ENCODE results near the gene SLC28A1.

SLC28A1 gene

DNA sequence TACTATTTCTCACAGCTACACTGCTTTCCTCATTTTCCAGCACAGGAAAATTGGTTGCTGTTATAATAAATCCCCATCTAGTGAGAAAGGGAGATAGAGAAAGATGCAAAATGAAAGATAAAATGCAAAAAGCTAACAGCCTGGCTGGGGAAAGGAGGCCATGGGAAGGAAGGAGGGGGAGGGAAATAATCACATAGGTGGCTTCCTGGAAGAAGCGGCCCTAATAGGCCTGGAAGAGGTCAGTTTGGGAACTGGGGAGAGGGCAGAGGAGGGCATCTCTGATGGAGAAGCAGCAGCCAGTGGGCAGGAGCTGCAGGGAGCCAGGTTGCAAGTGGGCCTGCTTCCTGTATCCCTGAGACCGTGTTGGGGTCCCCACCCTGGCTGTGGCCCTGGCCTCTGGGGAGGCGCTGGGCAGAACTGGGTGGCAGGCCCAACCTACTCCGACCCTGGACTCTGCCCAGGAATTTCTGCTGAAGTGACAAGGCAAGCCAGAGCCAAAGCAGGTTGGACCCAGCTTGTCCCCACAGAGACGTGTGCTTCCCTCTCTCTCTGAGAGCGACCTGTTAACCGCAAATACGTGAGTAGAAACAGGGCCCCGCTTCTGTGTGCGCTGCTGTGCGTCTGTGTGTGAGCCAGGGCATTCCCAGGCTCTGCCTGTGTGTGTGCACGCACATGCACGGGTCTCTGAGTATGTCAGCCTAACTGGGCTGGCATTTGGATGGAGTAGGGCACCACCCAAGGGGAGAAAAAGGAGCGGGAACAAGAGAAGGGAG is 1.9 kb downstream of the SLC28A1 start:
- no peak for DNase-seq

DNA sequence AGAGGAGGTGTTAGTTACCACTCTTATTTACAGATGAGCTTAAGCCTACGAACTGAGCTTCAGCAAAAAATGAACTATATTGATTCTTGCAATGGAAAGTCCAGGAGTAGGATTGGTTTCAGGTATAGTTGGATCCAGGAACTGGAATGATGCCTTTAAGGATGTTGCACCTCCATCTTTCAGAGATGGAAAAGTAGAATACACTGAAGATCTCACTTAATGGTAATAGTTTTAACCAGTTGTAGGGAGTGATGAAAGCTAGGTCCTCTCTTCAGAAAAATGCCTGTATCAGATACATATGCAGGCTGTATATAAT is 2.5 kb downstream of the SLC28A1 start:
- no peak for DNase-seq

DNA sequence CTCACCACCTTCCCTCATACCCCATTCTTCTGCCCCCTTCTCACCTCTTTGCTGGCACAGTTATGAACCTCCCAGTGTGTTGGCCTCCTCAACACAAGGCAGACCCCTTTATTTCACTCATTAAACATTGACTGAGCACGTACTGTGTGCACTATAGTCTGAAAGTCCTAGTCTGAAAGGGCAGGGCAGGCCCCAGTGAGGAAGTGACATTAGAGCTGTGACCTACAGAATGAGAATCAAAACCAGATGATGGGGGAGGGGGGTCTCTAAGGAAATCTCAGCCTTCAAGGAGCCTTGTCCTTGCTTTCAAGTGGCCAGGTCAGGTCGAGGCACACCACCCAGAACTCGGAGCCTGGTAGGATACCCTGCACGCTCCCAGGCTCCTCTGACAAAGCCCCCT is 3.5 kb downstream of the SLC28A1 start:
- DNase-seq: no peak

DNA sequence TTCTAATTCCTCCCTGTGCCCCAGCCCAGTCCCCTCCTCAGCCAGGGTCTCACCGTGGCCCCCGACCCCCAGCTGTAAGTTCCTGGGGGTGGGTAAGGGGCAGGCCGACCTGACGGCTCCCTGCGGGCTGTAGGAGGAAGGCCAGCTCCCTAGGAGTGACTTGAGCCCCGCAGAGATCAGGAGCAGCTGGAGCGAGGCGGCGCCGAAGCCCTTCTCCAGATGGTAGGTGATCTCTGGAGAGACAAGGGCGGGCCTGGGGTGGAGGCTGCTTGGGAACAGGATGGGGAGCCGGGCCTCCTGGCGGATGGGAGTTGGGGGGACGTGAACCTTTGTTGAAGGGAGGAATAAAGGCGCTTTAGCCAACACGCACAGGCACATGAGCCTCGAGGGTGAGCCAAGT is 4.2 kb downstream of the SLC28A1 start:
- no peak for DNase-seq

DNA sequence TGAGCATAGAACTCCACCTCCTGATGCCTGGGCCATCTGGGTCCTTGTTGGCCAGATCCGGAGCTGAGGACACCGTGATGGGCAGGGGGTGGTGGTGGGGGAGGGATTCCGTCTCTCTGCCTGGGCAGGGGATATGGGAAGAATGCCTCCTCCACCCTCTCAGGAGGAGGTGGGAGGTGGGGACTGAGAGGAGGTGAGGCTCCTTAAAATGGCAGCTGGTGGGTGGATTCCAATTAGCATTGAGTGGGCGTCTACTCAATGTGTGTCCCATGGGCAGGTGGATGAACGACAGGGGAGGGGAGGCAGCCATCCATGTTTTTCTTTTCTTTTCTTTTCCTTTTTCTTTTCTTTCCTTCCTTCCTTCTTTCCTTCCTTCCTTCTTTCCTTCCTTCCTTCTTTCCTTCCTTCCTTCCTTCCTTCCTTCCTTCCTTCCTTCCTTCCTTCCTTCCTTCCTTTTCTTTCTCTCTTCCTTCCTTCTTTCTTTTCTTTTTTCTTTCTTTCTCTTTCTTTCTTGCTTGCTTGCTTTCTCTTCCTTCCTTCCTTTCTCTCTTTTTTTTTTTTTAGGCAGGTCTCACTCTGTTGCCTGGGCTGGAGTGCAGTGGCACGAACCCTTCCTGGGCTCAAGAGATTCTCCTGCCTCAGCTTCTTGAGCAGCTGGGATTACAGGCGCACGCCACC is 5.0 kb downstream of the SLC28A1 start:
- no peak for DNase-seq

DNA sequence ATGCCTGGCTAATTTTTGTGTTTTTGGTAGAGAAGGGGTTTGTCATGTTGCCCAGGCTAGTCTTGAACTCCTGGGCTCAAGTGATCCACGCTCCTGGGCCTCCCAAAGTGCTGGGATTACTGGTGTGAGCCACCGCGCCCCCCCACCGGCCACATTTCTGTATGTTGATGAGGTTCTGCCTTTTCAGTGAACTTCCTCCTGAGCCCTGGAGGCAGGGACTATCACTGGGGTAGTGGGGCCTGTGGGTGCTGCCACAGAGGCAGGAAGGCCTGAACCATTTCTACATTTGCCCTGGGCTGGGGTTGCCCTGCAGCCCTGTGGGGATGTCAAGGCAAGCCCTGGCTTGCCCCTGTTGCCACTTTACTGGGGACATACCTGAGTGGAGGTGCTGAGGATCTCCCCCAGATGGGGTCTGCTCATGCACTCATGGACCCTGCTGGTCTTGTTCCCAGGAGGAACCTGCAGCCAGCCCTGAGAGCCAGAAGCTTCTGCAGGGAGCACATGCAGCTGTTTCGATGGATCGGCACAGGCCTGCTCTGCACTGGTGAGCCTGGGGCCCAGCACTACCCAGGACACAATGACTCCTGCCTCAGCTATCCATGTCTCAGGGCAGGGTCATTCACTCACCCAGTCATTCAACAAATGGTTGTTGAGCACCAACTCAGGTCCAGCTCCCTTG is 5.7 kb downstream of the SLC28A1 start:
- DNase-seq: no peak

DNA sequence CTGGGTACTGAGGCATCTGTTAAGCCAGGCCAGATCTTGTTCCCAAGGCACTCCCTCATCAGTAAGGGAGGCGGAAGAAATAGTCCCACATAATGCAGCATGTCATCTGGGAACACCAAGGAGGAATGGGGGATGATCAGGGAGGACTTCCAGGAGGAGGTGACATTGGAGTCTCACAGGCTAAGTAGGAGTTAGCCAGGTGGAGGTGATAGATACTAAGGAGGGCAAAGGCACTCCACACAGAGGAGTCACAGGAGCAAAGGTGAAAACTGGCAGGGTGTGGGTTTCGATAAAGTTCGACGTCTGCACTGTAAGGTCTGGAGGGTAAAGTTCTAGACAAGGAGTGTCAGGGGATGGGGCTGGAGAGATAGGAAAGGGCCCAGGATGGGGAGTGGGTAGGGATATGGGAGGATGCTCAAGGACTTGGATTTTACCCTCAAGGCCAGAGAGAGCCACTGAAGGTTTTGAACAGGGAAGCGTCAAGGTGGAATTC is 6.3 kb downstream of the SLC28A1 start:
- DNase-seq: no peak

DNA sequence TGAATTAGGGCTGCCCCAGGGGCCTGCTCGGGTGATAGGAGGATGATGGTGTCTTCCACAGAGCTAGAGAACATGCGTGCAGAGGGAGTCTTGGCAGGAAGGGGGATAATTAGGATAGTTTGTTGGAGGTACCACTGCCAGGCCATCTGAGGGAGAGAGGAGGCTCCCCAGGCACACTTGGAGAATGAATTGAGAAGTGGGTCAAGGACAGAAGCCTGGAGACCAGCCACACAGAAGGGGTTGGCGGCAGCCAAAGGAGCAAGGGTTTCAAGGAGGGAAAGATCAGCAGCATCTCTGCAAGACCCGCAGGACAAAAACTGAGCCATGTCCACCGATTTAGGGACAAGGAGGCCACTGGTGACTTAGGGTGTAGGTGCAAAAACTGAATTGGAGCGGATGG is 6.9 kb downstream of the SLC28A1 start:
- DNase-seq: no peak

DNA sequence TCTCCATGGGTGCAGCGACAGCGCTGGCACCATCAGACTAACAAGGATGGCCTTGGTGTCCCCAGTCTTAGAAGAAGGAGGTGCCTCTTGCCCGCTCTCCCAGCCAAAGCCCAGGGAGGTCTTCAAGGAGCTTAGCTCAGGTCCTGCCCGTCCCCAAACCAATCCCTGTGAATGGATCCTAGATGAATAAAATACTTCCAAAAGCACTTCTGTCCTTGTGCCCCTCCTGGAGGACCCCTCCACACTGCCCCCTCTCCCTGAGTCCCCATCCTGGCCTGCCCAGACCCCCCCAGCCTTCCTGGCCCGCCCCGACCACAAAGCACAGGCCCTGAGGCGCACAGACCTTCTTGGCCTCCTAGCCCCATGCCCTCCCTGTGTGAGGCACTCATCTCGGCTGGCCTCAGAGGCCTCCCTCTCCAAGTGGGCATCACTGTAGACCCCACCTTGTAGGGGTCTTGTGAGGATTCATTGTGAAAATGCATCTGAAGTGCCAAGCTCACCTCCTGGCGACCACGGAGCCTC is 8.4 kb downstream of the SLC28A1 start:
- no peak for DNase-seq

DNA sequence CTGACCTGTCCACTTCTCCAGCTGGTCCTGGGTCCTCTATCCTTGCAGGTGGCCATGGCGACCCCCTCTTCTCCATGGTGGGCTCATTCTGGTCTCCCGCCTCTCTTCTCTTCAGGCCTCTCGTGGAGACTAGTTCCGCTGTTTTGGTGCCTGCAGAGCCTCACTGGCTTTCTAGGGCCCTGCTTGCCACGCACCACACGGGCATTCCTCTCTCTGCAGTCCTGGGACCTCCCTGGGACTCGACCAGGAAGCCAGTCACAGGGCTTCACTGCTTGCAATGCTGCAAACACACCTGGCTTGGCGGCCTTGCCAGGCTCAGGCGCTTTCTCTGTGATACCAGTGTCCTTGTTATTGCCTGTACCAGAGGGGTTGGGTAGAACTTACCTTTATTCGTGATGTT is 9.1 kb downstream of the SLC28A1 start:
- no peak for DNase-seq

DNA sequence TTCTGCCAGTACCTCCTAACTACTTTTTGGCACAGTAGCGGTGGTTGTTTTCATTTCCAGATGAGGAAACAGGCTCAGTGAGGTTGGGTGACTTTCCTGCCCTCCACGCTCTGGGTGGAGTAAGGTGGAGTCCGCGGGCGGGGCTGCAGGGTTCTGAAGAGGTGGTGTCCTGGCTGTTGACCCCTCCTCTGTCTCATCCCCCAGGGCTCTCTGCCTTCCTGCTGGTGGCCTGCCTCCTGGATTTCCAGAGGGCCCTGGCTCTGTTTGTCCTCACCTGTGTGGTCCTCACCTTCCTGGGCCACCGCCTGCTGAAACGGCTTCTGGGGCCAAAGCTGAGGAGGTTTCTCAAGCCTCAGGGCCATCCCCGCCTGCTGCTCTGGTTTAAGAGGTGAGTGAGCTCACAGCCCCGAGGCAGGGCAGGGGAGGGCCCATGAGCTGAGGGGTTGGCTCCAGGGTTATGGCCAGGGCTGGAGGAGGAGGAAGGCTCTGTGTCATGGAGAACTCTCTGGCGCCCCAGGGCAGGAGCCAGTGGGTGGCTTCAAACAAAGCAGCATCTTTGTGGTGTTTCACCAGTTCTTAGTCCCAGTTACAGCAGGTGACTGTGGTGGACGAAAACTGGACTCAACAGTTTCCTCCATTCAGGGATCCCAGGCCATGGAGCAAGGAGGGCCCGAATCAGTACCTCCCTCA is 10.4 kb downstream of the SLC28A1 start:
- no peak for DNase-seq

DNA sequence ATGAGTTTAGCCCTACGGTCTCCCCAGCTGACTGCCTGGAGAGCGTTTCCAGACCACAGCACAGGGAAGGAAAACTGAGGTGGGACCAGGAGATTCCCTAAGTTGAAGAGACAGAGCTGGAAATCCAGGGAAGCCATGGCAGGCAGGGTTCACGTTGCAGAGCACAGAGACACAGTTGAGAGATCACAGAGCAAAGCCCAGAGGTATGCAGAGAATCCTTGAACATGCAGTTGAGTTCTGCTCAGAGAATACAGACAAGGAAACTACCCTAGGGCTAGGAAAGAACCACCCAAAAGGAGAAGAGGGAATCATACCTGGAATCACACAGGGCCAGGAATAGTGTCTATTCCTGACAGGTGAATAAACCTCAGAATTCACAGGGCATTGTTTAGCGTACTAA is 14.3 kb downstream of the SLC28A1 start:
- no peak for DNase-seq

DNA sequence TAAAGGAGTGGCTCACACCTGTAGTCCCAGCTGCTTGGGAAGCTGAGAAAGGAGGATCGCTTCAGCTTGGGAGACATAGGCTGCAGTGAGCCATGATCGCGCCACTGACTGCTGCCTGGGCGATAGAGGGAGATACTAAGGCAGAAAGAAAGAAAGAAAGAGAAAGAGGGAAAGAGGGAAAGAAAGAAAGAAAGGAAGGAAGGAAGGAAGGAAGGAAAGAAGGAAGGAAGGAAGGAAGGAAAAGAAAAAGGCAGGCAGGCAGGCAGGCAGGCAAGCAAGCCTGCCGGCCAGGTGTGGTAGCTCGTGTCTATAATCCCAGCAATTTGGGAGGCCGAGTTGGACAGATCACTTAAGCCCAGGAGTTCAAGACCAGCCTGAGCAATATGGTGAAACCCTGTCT is 15.3 kb downstream of the SLC28A1 start:
- DNase-seq: no peak

DNA sequence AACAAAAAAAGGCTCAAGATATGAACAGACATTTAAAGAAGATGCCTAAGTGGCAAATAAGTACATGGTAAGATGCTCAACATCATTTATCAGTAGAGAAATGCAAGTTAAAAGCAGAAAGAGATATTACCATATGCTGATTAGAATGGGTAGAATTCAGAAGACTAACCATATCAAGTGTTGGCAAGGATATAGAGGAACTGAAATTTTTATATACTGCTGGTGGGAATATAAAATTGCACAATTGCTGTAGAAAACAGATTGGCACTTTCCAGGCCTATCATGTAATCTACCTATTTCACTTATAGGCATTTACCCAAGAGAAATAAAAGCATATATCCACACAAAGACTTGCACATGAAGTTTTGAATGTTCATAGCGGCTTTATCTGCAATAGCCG is 17.1 kb downstream of the SLC28A1 start:
- DNase-seq: no peak

DNA sequence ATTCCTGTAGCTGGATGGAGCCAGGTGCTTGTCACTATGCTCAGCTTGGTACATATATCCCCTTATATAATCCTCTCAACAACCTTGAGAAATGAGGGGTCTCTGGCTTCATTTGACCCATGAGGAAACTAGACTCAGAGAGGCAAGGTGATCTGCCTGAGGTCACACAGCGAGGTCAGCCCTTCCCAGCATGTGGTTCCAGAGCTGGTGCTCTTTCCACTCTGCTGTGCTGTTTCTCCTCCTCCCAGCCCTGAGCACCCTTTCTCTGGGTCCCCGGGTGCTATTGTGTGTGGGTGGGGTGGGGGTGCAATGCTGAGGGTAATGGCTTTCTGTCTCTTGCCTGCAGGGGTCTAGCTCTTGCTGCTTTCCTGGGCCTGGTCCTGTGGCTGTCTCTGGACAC is 19.3 kb downstream of the SLC28A1 start:
- no peak for DNase-seq

DNA sequence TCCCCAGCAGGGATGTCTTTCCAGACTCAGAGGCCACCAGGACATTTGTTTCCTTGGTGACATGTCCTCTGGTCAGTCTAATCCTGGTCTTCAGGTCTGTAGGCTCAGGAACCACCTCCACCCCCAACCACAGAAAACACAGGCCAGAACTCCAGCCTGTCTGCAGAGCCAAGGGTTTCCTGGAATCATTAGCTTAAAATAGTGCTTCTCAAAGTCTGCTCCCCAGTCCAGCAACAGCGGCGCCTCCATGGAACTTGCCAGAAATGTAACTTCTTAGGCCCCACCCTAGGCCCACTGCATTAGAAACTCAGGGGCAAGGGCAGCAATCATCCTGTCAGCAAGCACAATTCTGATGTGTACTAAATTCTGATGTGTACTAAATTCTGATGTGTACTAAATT is 20.0 kb downstream of the SLC28A1 start:
- DNase-seq: no peak

DNA sequence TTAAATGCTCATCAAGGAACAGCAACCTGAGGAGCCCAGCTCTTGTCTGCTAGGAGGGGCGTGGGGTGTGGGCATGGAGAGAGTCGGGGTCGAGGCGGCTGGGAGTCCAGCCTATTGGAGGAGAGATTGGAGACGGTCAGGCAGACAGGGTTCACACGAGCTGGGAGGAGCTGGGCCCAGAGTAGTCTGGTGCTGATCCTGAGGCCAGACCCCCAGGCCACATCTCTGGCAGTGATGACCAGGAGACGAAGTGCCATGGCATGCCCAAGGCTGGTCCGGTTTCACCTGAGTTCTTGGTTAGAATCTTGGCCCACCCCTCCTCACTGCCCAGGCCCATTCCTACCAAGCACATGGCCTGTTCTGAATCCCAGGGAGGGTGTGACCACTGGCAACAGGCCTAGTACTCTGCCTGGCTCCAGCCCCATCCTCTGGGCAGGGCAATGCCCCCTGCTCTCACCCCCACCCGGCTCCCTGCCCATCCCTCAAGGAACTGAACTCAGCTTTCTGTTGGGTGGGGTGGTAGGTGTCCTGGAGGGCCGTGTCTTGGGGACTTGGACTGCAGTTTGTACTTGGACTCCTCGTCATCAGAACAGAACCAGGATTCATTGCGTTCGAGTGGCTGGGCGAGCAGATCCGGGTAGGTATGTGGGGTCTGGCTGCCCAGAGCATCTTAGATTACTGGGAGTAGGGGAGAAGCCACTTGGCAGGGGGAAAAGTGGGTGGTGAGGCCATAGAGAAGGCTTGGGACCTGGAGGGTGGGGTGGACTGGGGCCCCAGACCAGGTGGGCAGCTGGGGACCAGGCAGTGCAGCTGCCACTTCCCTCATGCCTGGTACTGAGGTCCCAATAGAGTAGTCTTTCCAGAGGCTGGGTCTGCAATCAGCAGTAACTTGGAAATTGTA is 20.8 kb downstream of the SLC28A1 start:
- no peak for DNase-seq

DNA sequence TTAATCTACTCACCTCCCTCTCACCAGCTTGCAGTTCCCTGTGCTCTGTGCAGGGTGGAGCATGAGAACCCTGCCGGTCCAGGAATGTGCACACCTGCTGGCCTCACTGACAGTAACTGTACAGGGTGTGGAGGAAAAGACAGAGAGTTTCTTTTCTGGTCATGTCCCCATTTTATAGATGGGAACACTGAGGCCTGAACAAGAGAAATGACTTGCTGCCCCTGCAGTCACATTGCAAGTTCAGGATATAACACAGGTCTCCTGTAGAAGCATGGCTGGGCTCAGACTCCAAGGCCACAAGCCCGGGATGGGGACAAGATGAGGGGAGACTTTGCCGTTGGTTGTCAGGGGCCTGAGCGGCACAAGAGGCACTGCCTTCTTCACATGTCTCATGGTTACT is 23.3 kb downstream of the SLC28A1 start:
- no peak for DNase-seq

DNA sequence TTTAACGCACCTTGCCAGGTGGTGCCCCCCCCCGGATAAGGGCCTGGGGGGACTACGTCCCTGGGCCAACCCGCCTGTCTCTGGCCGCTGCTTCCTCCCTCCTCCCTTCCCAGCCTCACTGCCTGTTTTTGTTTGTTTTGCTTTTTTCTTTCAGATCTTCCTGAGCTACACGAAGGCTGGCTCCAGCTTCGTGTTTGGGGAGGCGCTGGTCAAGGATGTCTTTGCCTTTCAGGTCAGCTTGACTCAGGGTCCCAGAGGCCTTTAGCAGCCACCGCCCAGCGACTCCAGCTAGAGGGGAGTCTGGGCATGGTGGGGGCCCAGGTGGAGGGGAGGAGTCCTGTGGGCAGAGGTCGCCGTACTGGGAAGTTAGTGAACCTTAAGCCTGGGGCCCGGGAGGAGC is 24.1 kb downstream of the SLC28A1 start:
- no peak for DNase-seq

DNA sequence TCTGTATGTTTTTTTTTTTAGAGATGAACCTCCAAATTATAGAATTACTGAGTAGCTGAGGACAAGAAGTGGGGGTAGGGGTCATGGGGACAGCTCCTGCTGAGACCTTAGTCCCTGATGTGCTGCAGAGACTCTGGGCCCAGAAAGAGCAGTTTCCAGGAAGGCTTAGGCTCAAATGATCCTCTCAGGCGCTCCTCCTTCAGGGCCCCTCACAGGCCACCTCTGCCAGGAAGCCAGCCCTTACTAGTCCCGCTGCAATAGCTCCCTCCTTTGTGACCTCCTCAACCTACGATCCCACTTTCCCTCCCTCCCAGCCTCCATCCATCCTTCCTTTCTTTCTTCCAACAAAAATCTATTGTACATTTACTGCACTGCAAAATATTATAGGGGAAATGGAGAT is 24.6 kb downstream of the SLC28A1 start:
- DNase-seq: no peak

DNA sequence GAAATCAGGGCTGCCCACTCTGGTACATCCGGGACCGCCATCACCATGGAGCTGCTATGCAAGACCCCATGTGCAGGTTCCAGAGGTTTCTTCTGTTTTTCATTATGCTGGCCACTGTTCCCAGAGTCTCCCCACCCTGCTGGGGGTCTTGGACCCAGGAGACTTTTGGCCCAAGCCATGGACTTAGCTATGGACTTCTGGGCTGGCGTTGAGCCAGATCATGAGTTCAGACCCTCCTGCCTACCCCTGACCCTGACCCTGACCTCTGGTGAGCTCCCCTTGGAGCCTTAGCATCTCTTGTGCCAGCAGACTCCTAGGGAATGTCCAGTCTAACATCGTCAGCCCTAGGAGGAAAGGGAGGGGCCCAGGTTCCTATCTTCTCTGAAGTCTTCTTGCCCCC is 25.3 kb downstream of the SLC28A1 start:
- no peak for DNase-seq

DNA sequence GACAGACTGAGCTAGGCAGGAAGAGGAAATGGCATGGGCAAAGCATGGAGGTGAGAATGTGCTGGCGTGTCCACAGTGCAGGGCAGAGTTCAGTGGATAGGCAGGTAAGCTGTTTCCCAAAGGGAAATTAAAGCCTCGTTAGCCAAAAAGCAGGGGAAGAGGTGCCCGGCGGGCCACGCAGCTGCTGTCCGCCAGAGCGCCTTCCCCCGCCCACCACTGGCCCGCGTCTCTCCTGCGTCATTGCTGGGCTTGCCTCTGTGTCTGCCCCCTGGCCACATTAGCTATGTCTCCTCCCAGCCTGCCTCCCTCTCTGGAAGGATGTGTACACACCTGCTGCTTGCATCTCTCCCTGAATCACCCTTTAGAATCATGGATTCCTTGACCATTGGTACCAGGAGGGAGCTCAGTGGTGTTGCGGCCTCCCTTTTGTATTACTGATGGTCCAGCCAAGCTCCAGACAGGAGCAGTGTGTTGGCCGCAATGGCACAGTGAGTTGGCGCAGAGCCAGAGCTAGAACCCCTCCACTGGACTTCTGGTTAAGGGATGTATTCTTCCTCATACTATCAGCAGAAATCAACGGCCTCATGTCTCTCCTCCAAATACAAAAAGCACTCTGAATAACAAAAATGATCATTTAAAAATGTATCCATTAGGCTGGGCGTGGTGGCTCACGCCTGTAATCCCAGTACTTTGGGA is 26.6 kb downstream of the SLC28A1 start:
- DNase-seq: no peak
